Heart right ventricle (tissue), 16 donors: ENCODE results near the gene IQSEC3. TPM values are rescaled to one million over a fixed set of nuclear protein-coding genes. Genes with fewer than 3 reads are reported as not detected.

Experiments used
- ATAC-seq, 8 donors: fragments of 200-7000 bp; cut with Tn5 transposase; one replicate each; pipeline ENCODE4 v1.9.1; 2020; ENCODE audit warnings: mild to moderate bottlenecking in 8 of 8, moderate library complexity in 8 of 8, moderate number of reproducible peaks in 1 of 8
- DNase-seq, 2 donors: peaks; one replicate each; pipeline ENCODE4 v3.0.0-alpha.2; 2020
- H3K27ac ChIP-seq, 10 donors: fragments of 200-600 bp; sonication (generic) in 2 of 10; one replicate each; pipeline versions ENCODE4 v1.5.0 to v1.8.0; 2020 to 2022; ENCODE audit warnings: mild to moderate bottlenecking in 3 of 10
- H3K27me3 ChIP-seq, 7 donors: fragments of 200-600 bp; one replicate each; pipeline ENCODE4 v1.8.0; 2021 to 2022; ENCODE audit warnings: mild to moderate bottlenecking in 2 of 7
- H3K36me3 ChIP-seq, 9 donors: fragments of 200-600 bp; sonication (generic) in 1 of 9; one replicate each; pipeline versions ENCODE4 v1.5.0 to v1.8.0; 2020 to 2022; ENCODE audit warnings: mild to moderate bottlenecking in 2 of 9
- H3K4me1 ChIP-seq, 9 donors: fragments of 200-600 bp; sonication (generic) in 1 of 9; one replicate each; pipeline versions ENCODE4 v1.5.0 to v1.8.0; 2020 to 2022; ENCODE audit warnings: mild to moderate bottlenecking in 4 of 9
- H3K4me3 ChIP-seq, 10 donors: fragments of 200-600 bp; sonication (generic) in 2 of 10; one replicate each; pipeline versions ENCODE4 v1.5.0 to v1.8.0; 2020 to 2022; ENCODE audit warnings: mild to moderate bottlenecking in 7 of 10, moderate library complexity in 2 of 10
- H3K9me3 ChIP-seq, 11 donors: fragments of 200-600 bp in 10 of 11; sonication (generic) in 2 of 11; one replicate each; pipeline versions ENCODE4 v1.5.0 to v1.8.0; 2013 to 2022; ENCODE audit warnings: mild to moderate bottlenecking in 2 of 11, control low read depth in 1 of 11, moderate library complexity in 1 of 11
- WGBS, 2 donors: extraction: QIAGEN DNeasy Blood & Tissue Kit; methylation state at CpG; one replicate each; pipeline ENCODE4 v1.1.7; 2013; ENCODE audit warnings: inconsistent platforms in 1 of 2; 5-methylcytosine and 5-hydroxymethylcytosine counted together
- intact Hi-C, 10 donors: fragments of 100-400 bp; cut with DNase I; formaldehyde crosslinking; loops; one replicate each; pipeline versions ENCODE4 v1.11.1 to v1.14.2; 2022
- polyA plus RNA-seq, 2 donors: library from polyadenylated mRNA; stranded (reverse); fragments of 200-250 nt; gene quantifications; one replicate each; pipeline ENCODE4 v1.2.3, GENCODE V29; 2013
- total RNA-seq, 10 donors: library from RNA; stranded (reverse); fragmentation: NEBNext Ultra II Directional in 3 of 10; extraction: Animal tissue kit (Norgen Biotek cat#: 25700) in 3 of 10; gene quantifications; one replicate each; pipeline versions ENCODE4 v1.2.1 to v1.2.4, GENCODE V29; 2021 to 2023
- TF ChIP-seq, protein P1 (sequence below), 9 donors: fragments of 200-600 bp; sonication (generic) in 2 of 9; IDR thresholded peaks; one replicate each; pipeline versions ENCODE4 v1.5.0 to v1.8.0; 2021 to 2022; ENCODE audit warnings: antibody characterized with exemption in 9 of 9, mild to moderate bottlenecking in 5 of 9, moderate library complexity in 1 of 9
- donor health status: Arrhythmogenic right ventricular cardiomyopathy.
- donor health status: ischemic (EF 13 %, LVEDD 7.1; RV severe dilation, severe dysfunction).
- donor health status: healthy with polysubstance abuse.
- donor health status: DM: no; HTN: yes; CAD: no.
- donor health status: DM: no; HTN: no; CAD: no.
- donor health status: ischemic (EF 25% LVEDD 6.9; RV normal size, moderate dysfunction).
- donor health status: ischemic (EF 25% LVEDD 5.7; RV mildly dilated, moderate dysfunction).
- donor health status: healthy.
- donor health status: DM: yes; HTN: yes; CAD: no.
- donor health status: Ischemic cardiomyopathy.
- donor health status: ischemic (EF 35%, LVEDD 5.7; RV mildly dilated, moderate dysfunction).
- donor health status: nonischemic (EF 11% LVEDD 7.7; RV severe dilation, severe dysfunction).
- donor health status: DM: yes; HTN: yes; CAD: no.
- donor health status: PGD.
- donor health status: ischemic (EF 29% LVEDD 5.4; RV normal size, mild dysfunction).
- donor health status: nonischemic (EF 23%, LVEDD 6.1; RV moderate dilation, normal function).

The IQSEC3 gene
- total and polyA plus RNA-seq, 12 donors: 0.30 to 2.7 (median 1.1) TPM

DNA sequence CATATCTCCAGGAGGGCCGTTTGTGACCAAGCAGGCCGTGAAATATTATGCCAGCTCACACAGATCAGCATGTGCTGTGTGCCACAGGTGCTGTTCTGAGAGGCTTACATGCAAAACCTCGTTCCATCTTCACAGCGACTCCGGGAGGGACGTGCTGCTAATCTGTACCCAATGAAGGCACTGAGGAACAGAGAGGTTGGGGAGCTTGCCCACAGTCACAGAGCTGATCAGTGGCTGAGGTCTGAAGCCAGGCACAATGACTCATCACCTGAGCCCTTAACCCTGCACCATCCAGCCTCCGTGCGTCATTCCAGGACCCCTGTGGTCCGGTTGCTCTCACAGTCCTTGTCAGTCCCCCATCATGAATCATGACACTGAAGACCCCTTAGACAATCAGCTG is 80.7 kb downstream of the IQSEC3 start:
- ATAC-seq (no peak), DNase-seq (no peak)
- no peaks in the 10 kb centered on the region for H3K9me3 ChIP-seq
- H3K27me3 ChIP-seq: peaks cover 0 to 7% (median 0%) of the 10 kb centered on the region in 7 donors
- intact Hi-C loops: no loop called here
- H3K36me3 ChIP-seq: no peaks in the 10 kb centered on the region
- 91 to 93% methylated on average over 9 of the region's 9 CpGs for WGBS, 2 donors
- TF ChIP-seq, protein P1, sequence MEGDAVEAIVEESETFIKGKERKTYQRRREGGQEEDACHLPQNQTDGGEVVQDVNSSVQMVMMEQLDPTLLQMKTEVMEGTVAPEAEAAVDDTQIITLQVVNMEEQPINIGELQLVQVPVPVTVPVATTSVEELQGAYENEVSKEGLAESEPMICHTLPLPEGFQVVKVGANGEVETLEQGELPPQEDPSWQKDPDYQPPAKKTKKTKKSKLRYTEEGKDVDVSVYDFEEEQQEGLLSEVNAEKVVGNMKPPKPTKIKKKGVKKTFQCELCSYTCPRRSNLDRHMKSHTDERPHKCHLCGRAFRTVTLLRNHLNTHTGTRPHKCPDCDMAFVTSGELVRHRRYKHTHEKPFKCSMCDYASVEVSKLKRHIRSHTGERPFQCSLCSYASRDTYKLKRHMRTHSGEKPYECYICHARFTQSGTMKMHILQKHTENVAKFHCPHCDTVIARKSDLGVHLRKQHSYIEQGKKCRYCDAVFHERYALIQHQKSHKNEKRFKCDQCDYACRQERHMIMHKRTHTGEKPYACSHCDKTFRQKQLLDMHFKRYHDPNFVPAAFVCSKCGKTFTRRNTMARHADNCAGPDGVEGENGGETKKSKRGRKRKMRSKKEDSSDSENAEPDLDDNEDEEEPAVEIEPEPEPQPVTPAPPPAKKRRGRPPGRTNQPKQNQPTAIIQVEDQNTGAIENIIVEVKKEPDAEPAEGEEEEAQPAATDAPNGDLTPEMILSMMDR (IDR thresholded peaks at IDR 0.05): no peak
- H3K4me3 ChIP-seq: no peak overlapping the region
- peaks cover 0 to 14% (median 0%) of the 10 kb centered on the region in 9 donors for H3K4me1 ChIP-seq
- H3K27ac ChIP-seq: no peak overlapping the region

DNA sequence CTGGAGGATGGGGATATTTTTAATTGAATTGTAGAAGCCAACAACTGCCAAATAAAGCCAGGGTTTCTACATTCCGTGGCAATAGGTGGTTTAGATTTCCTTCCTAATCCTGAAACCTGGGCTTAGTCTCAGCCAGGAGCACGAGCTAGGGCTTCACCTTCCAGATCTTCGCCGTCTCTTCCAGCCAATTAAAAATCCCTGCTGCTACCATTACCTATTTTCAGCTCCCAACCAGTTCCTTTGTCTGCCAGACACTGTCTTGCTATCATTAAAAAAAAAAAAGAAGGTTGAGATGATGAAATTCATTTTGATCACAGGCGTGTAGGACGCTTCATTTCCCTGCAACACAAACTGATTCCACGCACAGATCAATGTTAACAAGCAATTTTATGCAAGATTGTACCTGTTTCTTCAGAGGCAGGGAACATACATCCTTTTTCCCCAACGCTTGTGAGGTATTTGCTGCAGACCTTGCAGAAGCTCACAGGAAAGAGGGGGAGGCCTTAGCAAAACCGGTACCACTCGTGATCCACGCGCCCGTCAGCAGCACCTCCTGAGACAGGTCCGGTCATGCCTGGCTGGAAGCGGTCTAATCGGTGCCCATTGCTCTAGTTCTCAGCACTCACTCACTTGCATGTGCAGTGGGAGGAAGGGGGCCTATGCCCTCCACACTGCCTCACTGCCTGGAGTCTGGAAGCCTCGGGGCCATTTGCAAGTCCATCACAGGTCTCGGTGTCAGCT is 82.3 kb downstream of the IQSEC3 start:
- Histone ChIP-seq H3K4me3 (no peak overlapping the region), H3K9me3 (no peaks in the 10 kb centered on the region), H3K36me3 (no peaks in the 10 kb centered on the region), H3K4me1 (peaks cover 0 to 18% (median 0%) of the 10 kb centered on the region in 9 donors), H3K27ac (no peak overlapping the region), H3K27me3 (peaks cover 0 to 7% (median 0%) of the 10 kb centered on the region in 7 donors)
- intact Hi-C loops: no loop called here
- no peak for ATAC-seq
- DNase-seq: no peak
- TF ChIP-seq, protein P1 (IDR thresholded peaks at IDR 0.05): no peak
- WGBS, 2 donors: 83 to 86% methylated on average over 18 of the region's 18 CpGs

DNA sequence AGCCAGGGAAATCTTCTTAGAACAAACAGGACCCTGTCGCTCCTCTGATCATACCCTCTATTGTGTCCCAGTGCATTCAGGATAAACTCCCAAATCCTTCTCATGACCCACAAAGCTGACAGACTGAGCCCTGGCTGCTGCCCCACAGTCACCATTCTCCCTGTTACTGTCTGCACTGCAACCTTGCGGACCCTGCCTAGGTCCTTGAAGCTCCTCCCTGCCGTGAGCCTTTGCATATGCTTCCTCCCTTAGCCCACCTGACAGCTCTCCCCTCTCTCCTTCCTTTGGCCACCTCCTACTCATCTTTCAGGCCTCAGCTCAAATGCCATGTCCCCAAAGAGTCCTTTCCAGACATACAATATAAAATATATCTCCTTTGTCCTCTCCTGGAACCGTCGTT is 85.0 kb downstream of the IQSEC3 start:
- no peaks in the 10 kb centered on the region for H3K9me3 ChIP-seq
- ATAC-seq: no peak

DNA sequence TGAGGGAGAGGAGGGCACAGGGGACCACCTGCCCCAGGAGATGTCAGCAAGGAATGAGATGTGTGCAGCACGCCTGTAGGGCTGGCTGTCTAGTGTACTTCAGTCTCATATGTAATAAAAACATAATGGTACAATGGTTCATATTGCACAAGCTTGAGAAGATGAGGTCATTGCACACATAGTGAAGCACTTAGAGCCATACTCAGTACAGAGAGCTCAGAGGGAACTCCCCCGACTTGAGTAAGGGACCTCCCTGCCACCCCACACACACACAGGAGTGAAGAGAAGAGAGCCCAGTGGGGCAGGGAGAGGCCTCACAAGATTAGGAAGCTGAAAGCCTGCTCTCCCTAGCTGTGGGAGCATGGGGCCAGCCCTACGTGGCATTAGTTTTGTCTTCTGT is 85.9 kb downstream of the IQSEC3 start:
- Histone ChIP-seq H3K36me3 (no peaks in the 10 kb centered on the region), H3K9me3 (no peaks in the 10 kb centered on the region), H3K27ac (no peak overlapping the region), H3K4me1 (peaks cover 0 to 7% (median 0%) of the 10 kb centered on the region in 9 donors), H3K27me3 (peaks cover 0 to 7% (median 0%) of the 10 kb centered on the region in 7 donors), H3K4me3 (no peak overlapping the region)
- TF ChIP-seq, protein P1 (IDR thresholded peaks at IDR 0.05): no peak
- 51 to 64% methylated on average over 3 of the region's 3 CpGs for WGBS, 2 donors
- intact Hi-C loops: no loop called here
- ATAC-seq: no peak
- DNase-seq: no peak

More for the DNA sequence above, 85.0 kb downstream of the IQSEC3 start:
- TF ChIP-seq, protein P1 (IDR thresholded peaks at IDR 0.05): no peak
- Histone ChIP-seq H3K36me3 (no peaks in the 10 kb centered on the region), H3K4me1 (peaks cover 0 to 7% (median 0%) of the 10 kb centered on the region in 9 donors), H3K27me3 (peaks cover 0 to 7% (median 0%) of the 10 kb centered on the region in 7 donors), H3K27ac (no peak overlapping the region), H3K4me3 (no peak overlapping the region)
- intact Hi-C loops: no loop called here
- DNase-seq: no peak
- WGBS, 2 donors: 77 to 82% methylated on average over 5 of the region's 5 CpGs
